ENCODE data around the gene SH3BP5.

- TF ChIP-seq CTCF (IDR thresholded peaks at IDR 0.05) (no peak), POLR2A (IDR thresholded peaks at IDR 0.05) (no peak)
Measured at GRCh38 chr3:15306979-15307359, 25.4 kb downstream of the SH3BP5 start.

Measured in Peyer's patch (tissue), 4 donors.